Measurements from ENCODE around the gene MACO1. TPM values are rescaled to one million over a fixed set of nuclear protein-coding genes. Genes with fewer than 3 reads are reported as not detected.

The MACO1 gene
- total and polyA plus RNA-seq, 2 donors from 2014 or later = 12.1 to 19.3 TPM

- no peak for TF ChIP-seq CTCF (IDR thresholded peaks at IDR 0.05; ENCODE audit: borderline replicate concordance, extremely low read depth, insufficient read depth)
- FAIRE-seq = no peak
- Histone ChIP-seq H3K4me1 (ENCODE audit: control insufficient read depth in 2 of 3, insufficient read depth in 2 of 3, low read depth in 1 of 3, low read length in 3 of 3) (no peaks in the 10 kb centered on the region), H3K9me3 (ENCODE audit: control insufficient read depth in 2 of 3, insufficient read depth in 1 of 3, low read length in 3 of 3) (no peaks in the 10 kb centered on the region), H3K36me3 (ENCODE audit: control insufficient read depth in 2 of 3, insufficient read depth in 3 of 3, low read length in 3 of 3) (peaks cover 3 to 20% (median 12%) of the 10 kb centered on the region in 3 donors), H3K4me3 (ENCODE audit: low read length in 3 of 3) (no peak overlapping the region), H3K27ac (ENCODE audit: low read depth in 2 of 2, low read length in 2 of 2) (no peak overlapping the region), H3K27me3 (ENCODE audit: control insufficient read depth, insufficient read depth, low read length) (no peaks in the 10 kb centered on the region), H3K9ac (ENCODE audit: low read length in 3 of 3) (no peak overlapping the region)
- intact Hi-C loops (cut with DNase I) = no loop called here
- DNase-seq = no peak
Observed at GRCh38 chr1:25461849-25462248, 31.2 kb downstream of the MACO1 start.

GRCh38 chr1:25462732-25463131, 32.0 kb downstream of the MACO1 start:
- FAIRE-seq = no peak
- intact Hi-C loops (cut with DNase I) = no loop called here

GRCh38 chr1:25467193-25467592, 36.5 kb downstream of the MACO1 start:
- Histone ChIP-seq H3K9ac (ENCODE audit: low read length in 3 of 3) (no peak overlapping the region), H3K36me3 (ENCODE audit: control insufficient read depth in 2 of 3, insufficient read depth in 3 of 3, low read length in 3 of 3) (peaks cover 0 to under 1% (median 0%) of the 10 kb centered on the region in 3 donors), H3K9me3 (ENCODE audit: control insufficient read depth in 2 of 3, insufficient read depth in 1 of 3, low read length in 3 of 3) (no peaks in the 10 kb centered on the region), H3K27me3 (ENCODE audit: control insufficient read depth, insufficient read depth, low read length) (no peaks in the 10 kb centered on the region), H3K27ac (ENCODE audit: low read depth in 2 of 2, low read length in 2 of 2) (no peak overlapping the region), H3K4me1 (ENCODE audit: control insufficient read depth in 2 of 3, insufficient read depth in 2 of 3, low read depth in 1 of 3, low read length in 3 of 3) (no peaks in the 10 kb centered on the region), H3K4me3 (ENCODE audit: low read length in 3 of 3) (no peak overlapping the region)
- TF ChIP-seq CTCF (IDR thresholded peaks at IDR 0.05; ENCODE audit: borderline replicate concordance, extremely low read depth, insufficient read depth) = no peak
- no peak for DNase-seq
- intact Hi-C loops (cut with DNase I) = no loop called here
- FAIRE-seq = no peak

More at GRCh38 chr1:25462732-25463131, 32.0 kb downstream of the MACO1 start:
- H3K9me3 ChIP-seq (ENCODE audit: control insufficient read depth in 2 of 3, insufficient read depth in 1 of 3, low read length in 3 of 3) = no peaks in the 10 kb centered on the region
- no peaks in the 10 kb centered on the region for H3K4me1 ChIP-seq (ENCODE audit: control insufficient read depth in 2 of 3, insufficient read depth in 2 of 3, low read depth in 1 of 3, low read length in 3 of 3)
- peaks cover 3 to 20% (median 12%) of the 10 kb centered on the region in 3 donors for H3K36me3 ChIP-seq (ENCODE audit: control insufficient read depth in 2 of 3, insufficient read depth in 3 of 3, low read length in 3 of 3)
- DNase-seq = no peak
- no peak overlapping the region for H3K9ac ChIP-seq (ENCODE audit: low read length in 3 of 3)
- TF ChIP-seq CTCF (IDR thresholded peaks at IDR 0.05; ENCODE audit: borderline replicate concordance, extremely low read depth, insufficient read depth) = no peak
- H3K4me3 ChIP-seq (ENCODE audit: low read length in 3 of 3) = no peak overlapping the region
- H3K27me3 ChIP-seq (ENCODE audit: control insufficient read depth, insufficient read depth, low read length) = no peaks in the 10 kb centered on the region
- no peak overlapping the region for H3K27ac ChIP-seq (ENCODE audit: low read depth in 2 of 2, low read length in 2 of 2)

- Histone ChIP-seq H3K9ac (ENCODE audit: low read length in 3 of 3) (no peak overlapping the region), H3K4me1 (ENCODE audit: control insufficient read depth in 2 of 3, insufficient read depth in 2 of 3, low read depth in 1 of 3, low read length in 3 of 3) (no peaks in the 10 kb centered on the region), H3K9me3 (ENCODE audit: control insufficient read depth in 2 of 3, insufficient read depth in 1 of 3, low read length in 3 of 3) (no peaks in the 10 kb centered on the region), H3K4me3 (ENCODE audit: low read length in 3 of 3) (no peak overlapping the region), H3K27ac (ENCODE audit: low read depth in 2 of 2, low read length in 2 of 2) (no peak overlapping the region), H3K36me3 (ENCODE audit: control insufficient read depth in 2 of 3, insufficient read depth in 3 of 3, low read length in 3 of 3) (no peaks in the 10 kb centered on the region), H3K27me3 (ENCODE audit: control insufficient read depth, insufficient read depth, low read length) (no peaks in the 10 kb centered on the region)
- no peak for TF ChIP-seq CTCF (IDR thresholded peaks at IDR 0.05; ENCODE audit: borderline replicate concordance, extremely low read depth, insufficient read depth)
- FAIRE-seq (no peak), DNase-seq (no peak)
- intact Hi-C loops (cut with DNase I) = no loop called here
Observed at GRCh38 chr1:25467616-25468015, 36.9 kb downstream of the MACO1 start.
